HAP-1 (cell line): ENCODE data around the gene ATP5PB.

Experiments
- DNase-seq, 2 experiments: peaks; one replicate each; pipeline ENCODE4 v3.0.0-alpha.2; 2016 to 2020; ENCODE audit warnings: low spot score in 2 of 2
- H3K27me3 ChIP-seq: fragments of 250-450 bp; sonication (Bioruptor Pico); 2 replicates; pipeline ENCODE4 v1.5.1; 2020; ENCODE audit warnings: low read depth, mild to moderate bottlenecking, moderate library complexity
- H3K36me3 ChIP-seq: fragments of 250-450 bp; sonication (Bioruptor Pico); replicated peaks from 2 replicates; pipeline ENCODE4 v1.5.1; 2020; ENCODE audit warnings: mild to moderate bottlenecking
- H3K4me1 ChIP-seq: fragments of 250-450 bp; sonication (Bioruptor Pico); 2 replicates; pipeline ENCODE4 v1.5.1; 2020; ENCODE audit warnings: mild to moderate bottlenecking
- H3K4me3 ChIP-seq: fragments of 250-450 bp; sonication (Bioruptor Pico); 2 replicates; pipeline ENCODE4 v1.5.1; 2020; ENCODE audit warnings: mild to moderate bottlenecking, moderate library complexity
- H3K9me3 ChIP-seq: fragments of 250-450 bp; sonication (Bioruptor Pico); 2 replicates; pipeline ENCODE4 v1.5.1; 2020; ENCODE audit warnings: mild to moderate bottlenecking, moderate library complexity
- in situ Hi-C: fragments of 300-500 bp; cut with MboI; formaldehyde crosslinking; loops from 3 replicates; pipeline ENCODE4 v1.14.3; 2020; ENCODE audit warnings: low sequenced_read_pairs, inconsistent platforms, mixed read lengths

The ATP5PB gene

GRCh38 chr1:111471538-111471937, 22.3 kb downstream of the ATP5PB start:
- H3K4me3 ChIP-seq = no peak overlapping the region
- in situ Hi-C loops = no loop called here

GRCh38 chr1:111474106-111474505, 24.8 kb downstream of the ATP5PB start:
- no peak overlapping the region for H3K4me3 ChIP-seq
- H3K27me3 ChIP-seq = no peaks in the 10 kb centered on the region
- in situ Hi-C loops = no loop called here

More at GRCh38 chr1:111471538-111471937, 22.3 kb downstream of the ATP5PB start:
- DNase-seq = no peak
- Histone ChIP-seq H3K27me3 (no peaks in the 10 kb centered on the region), H3K9me3 (no peaks in the 10 kb centered on the region), H3K4me1 (no peaks in the 10 kb centered on the region; the same call in 1 of the 2 replicates), H3K36me3 (no peaks in the 10 kb centered on the region; the same call in 1 of the 2 replicates)

GRCh38 chr1:111474521-111474920, 25.3 kb downstream of the ATP5PB start:
- H3K27me3 ChIP-seq = no peaks in the 10 kb centered on the region
- no peaks in the 10 kb centered on the region; the same call in 1 of the 2 replicates for H3K36me3 ChIP-seq
- H3K4me3 ChIP-seq = no peak overlapping the region
- in situ Hi-C loops = no loop called here
- no peak for DNase-seq
- no peaks in the 10 kb centered on the region for H3K9me3 ChIP-seq
- H3K4me1 ChIP-seq = no peaks in the 10 kb centered on the region; the same call in 1 of the 2 replicates

More at GRCh38 chr1:111474106-111474505, 24.8 kb downstream of the ATP5PB start:
- no peaks in the 10 kb centered on the region for H3K9me3 ChIP-seq
- DNase-seq = no peak
- no peaks in the 10 kb centered on the region; the same call in 1 of the 2 replicates for H3K36me3 ChIP-seq
- no peaks in the 10 kb centered on the region; the same call in 1 of the 2 replicates for H3K4me1 ChIP-seq

- Histone ChIP-seq H3K27me3 (no peaks in the 10 kb centered on the region), H3K9me3 (no peaks in the 10 kb centered on the region), H3K36me3 (no peaks in the 10 kb centered on the region; the same call in 1 of the 2 replicates), H3K4me1 (no peaks in the 10 kb centered on the region; the same call in 1 of the 2 replicates), H3K4me3 (no peak overlapping the region)
- in situ Hi-C loops = no loop called here
- no peak for DNase-seq
These were observed 26.4 kb downstream of the ATP5PB start for GRCh38 chr1:111475701-111476100.

GRCh38 chr1:111476214-111476613, 26.9 kb downstream of the ATP5PB start:
- Histone ChIP-seq H3K4me1 (no peaks in the 10 kb centered on the region; the same call in 1 of the 2 replicates), H3K4me3 (no peak overlapping the region), H3K27me3 (no peaks in the 10 kb centered on the region), H3K9me3 (no peaks in the 10 kb centered on the region), H3K36me3 (no peaks in the 10 kb centered on the region; the same call in 1 of the 2 replicates)
- in situ Hi-C loops = no loop called here
- DNase-seq = no peak

GRCh38 chr1:111476761-111477309, 27.6 kb downstream of the ATP5PB start:
- Histone ChIP-seq H3K4me3 (no peak overlapping the region), H3K4me1 (no peaks in the 10 kb centered on the region; the same call in 1 of the 2 replicates), H3K36me3 (no peaks in the 10 kb centered on the region), H3K27me3 (0 out of 2 replicates have a peak, but pooled peaks cover 1% of the 10 kb centered on the region), H3K9me3 (no peaks in the 10 kb centered on the region)
- in situ Hi-C loops = no loop called here
- DNase-seq = no peak

- Histone ChIP-seq H3K36me3 (no peaks in the 10 kb centered on the region), H3K4me1 (no peaks in the 10 kb centered on the region), H3K9me3 (no peaks in the 10 kb centered on the region), H3K4me3 (no peak overlapping the region), H3K27me3 (0 out of 2 replicates have a peak, but pooled peaks cover 2% of the 10 kb centered on the region)
- no peak for DNase-seq
- in situ Hi-C loops = no loop called here
These were observed 31.4 kb downstream of the ATP5PB start for GRCh38 chr1:111480674-111481073.

GRCh38 chr1:111481387-111482221, 32.3 kb downstream of the ATP5PB start:
- Histone ChIP-seq H3K4me3 (no peak overlapping the region), H3K4me1 (no peaks in the 10 kb centered on the region), H3K9me3 (no peaks in the 10 kb centered on the region), H3K27me3 (0 out of 2 replicates have a peak, but pooled peaks cover 2% of the 10 kb centered on the region), H3K36me3 (no peaks in the 10 kb centered on the region)
- in situ Hi-C loops = no loop called here
- DNase-seq = peak; percentile 8 to 63

- H3K36me3 ChIP-seq = no peaks in the 10 kb centered on the region
- in situ Hi-C loops = no loop called here
- 0 out of 2 replicates have a peak, but pooled peaks cover 2% of the 10 kb centered on the region for H3K27me3 ChIP-seq
- H3K4me1 ChIP-seq = no peaks in the 10 kb centered on the region
- DNase-seq = no peak
- H3K9me3 ChIP-seq = no peaks in the 10 kb centered on the region
- no peak overlapping the region for H3K4me3 ChIP-seq
These were observed 33.9 kb downstream of the ATP5PB start for GRCh38 chr1:111483166-111483565.

- H3K27me3 ChIP-seq = 0 out of 2 replicates have a peak, but pooled peaks cover 2% of the 10 kb centered on the region
- no peaks in the 10 kb centered on the region for H3K4me1 ChIP-seq
- in situ Hi-C loops = no loop called here
- no peak for DNase-seq
- H3K4me3 ChIP-seq = no peak overlapping the region
- no peaks in the 10 kb centered on the region for H3K36me3 ChIP-seq
- no peaks in the 10 kb centered on the region for H3K9me3 ChIP-seq
These were observed 34.6 kb downstream of the ATP5PB start for GRCh38 chr1:111483876-111484275.

- in situ Hi-C loops = no loop called here
- Histone ChIP-seq H3K9me3 (no peaks in the 10 kb centered on the region), H3K4me1 (no peaks in the 10 kb centered on the region), H3K27me3 (0 out of 2 replicates have a peak, but pooled peaks cover 2% of the 10 kb centered on the region), H3K4me3 (no peak overlapping the region), H3K36me3 (no peaks in the 10 kb centered on the region)
- no peak for DNase-seq
These were observed 35.2 kb downstream of the ATP5PB start for GRCh38 chr1:111484391-111485026.

- Histone ChIP-seq H3K4me3 (no peak overlapping the region), H3K9me3 (no peaks in the 10 kb centered on the region), H3K36me3 (no peaks in the 10 kb centered on the region), H3K27me3 (0 out of 2 replicates have a peak, but pooled peaks cover 2% of the 10 kb centered on the region), H3K4me1 (no peaks in the 10 kb centered on the region)
- DNase-seq = no peak
- in situ Hi-C loops = no loop called here
These were observed 37.2 kb downstream of the ATP5PB start for GRCh38 chr1:111486431-111486830.

- in situ Hi-C loops = no loop called here
- Histone ChIP-seq H3K4me3 (no peak overlapping the region), H3K36me3 (no peaks in the 10 kb centered on the region), H3K27me3 (no peaks in the 10 kb centered on the region), H3K4me1 (no peaks in the 10 kb centered on the region), H3K9me3 (no peaks in the 10 kb centered on the region)
- DNase-seq = no peak
These were observed 37.9 kb downstream of the ATP5PB start for GRCh38 chr1:111487133-111487532.
